Measurements from ENCODE around the gene HOXA10. TPM values are rescaled to one million over a fixed set of nuclear protein-coding genes. Genes with fewer than 3 reads are reported as not detected.

HOXA10 gene
- total RNA-seq, 4 donors from 2014 or later = 4.0 TPM; not detected in 3

- Histone ChIP-seq H3K36me3 (no peaks in the 10 kb centered on the region), H3K27ac (no peak overlapping the region), H3K9me3 (no peaks in the 10 kb centered on the region), H3K27me3 (peaks cover 71% of the 10 kb centered on the region), H3K4me1 (peaks cover 12 to 29% of the 10 kb centered on the region in 2 donors), H3K4me3 (replicated peaks in 1 of 3) (no peak overlapping the region)
- TF ChIP-seq CTCF (IDR thresholded peaks at IDR 0.05) (no peak), POLR2A (IDR thresholded peaks at IDR 0.05) (no peak)
- intact Hi-C loops (cut with DNase I) = loop anchor here (5.0 to 10.0 kb wide), 2 partner anchors 785 to 1308 kb away; no protein-coding TSS in a partner anchor
- no peak for DNase-seq
- 59 to 69% methylated on average over 7 of the region's 7 CpGs for WGBS, 2 donors
Observed at GRCh38 chr7:27162561-27163287, 11.4 kb downstream of the HOXA10 start.

- no peak for DNase-seq
- Histone ChIP-seq H3K36me3 (no peaks in the 10 kb centered on the region), H3K4me3 (replicated peaks in 1 of 3) (peak overlapping the region in 1 of 3 donors; percentile 42), H3K27ac (no peak overlapping the region), H3K27me3 (peaks cover 65% of the 10 kb centered on the region), H3K9me3 (no peaks in the 10 kb centered on the region), H3K4me1 (peaks cover 12 to 29% of the 10 kb centered on the region in 2 donors)
- intact Hi-C loops (cut with DNase I) = loop anchor here (2.0 to 10.0 kb wide), 3 partner anchors 479 to 1307 kb away; no protein-coding TSS in a partner anchor
- TF ChIP-seq CTCF (IDR thresholded peaks at IDR 0.05) (no peak), POLR2A (IDR thresholded peaks at IDR 0.05) (no peak)
- 37 to 41% methylated on average over 12 to 30 of the region's 30 CpGs for WGBS, 2 donors
Observed at GRCh38 chr7:27161721-27162560, 12.2 kb downstream of the HOXA10 start.

GRCh38 chr7:27161214-27161720 lies 12.9 kb downstream of the HOXA10 start:
- Histone ChIP-seq H3K4me1 (peaks cover 12 to 30% of the 10 kb centered on the region in 2 donors), H3K27ac (no peak overlapping the region), H3K4me3 (replicated peaks in 1 of 3) (peak overlapping the region in 2 of 3 donors; percentile 26 to 42), H3K27me3 (peaks cover 64% of the 10 kb centered on the region), H3K36me3 (no peaks in the 10 kb centered on the region), H3K9me3 (no peaks in the 10 kb centered on the region)
- TF ChIP-seq POLR2A (IDR thresholded peaks at IDR 0.05) (no peak), CTCF (IDR thresholded peaks at IDR 0.05) (peak in 1 of 6 experiments; percentile 5)
- 0 to 4% methylated on average over 18 to 19 of the region's 27 CpGs for WGBS, 2 donors
- no peak for DNase-seq
- intact Hi-C loops (cut with DNase I) = loop anchor here (2.0 to 10.0 kb wide), 3 partner anchors 478 to 1306 kb away; no protein-coding TSS in a partner anchor

GRCh38 chr7:27160546-27161213 lies 13.4 kb downstream of the HOXA10 start:
- peaks cover 12 to 32% of the 10 kb centered on the region in 2 donors for H3K4me1 ChIP-seq
- intact Hi-C loops (cut with DNase I) = loop anchor here (2.0 to 10.0 kb wide), 3 partner anchors 478 to 1306 kb away; no protein-coding TSS in a partner anchor

More at GRCh38 chr7:27160546-27161213, 13.4 kb downstream of the HOXA10 start:
- peak; percentile 82 to 86 for DNase-seq
- 2 to 13% methylated on average over 7 to 41 of the region's 54 CpGs for WGBS, 2 donors
- H3K36me3 ChIP-seq = no peaks in the 10 kb centered on the region
- H3K27ac ChIP-seq = no peak overlapping the region
- H3K4me3 ChIP-seq (replicated peaks in 1 of 3) = peak overlapping the region in 2 of 3 donors; percentile 26 to 42
- H3K9me3 ChIP-seq = no peaks in the 10 kb centered on the region
- peak; percentile 90 to 100 (median 98) for TF ChIP-seq CTCF (IDR thresholded peaks at IDR 0.05)
- TF ChIP-seq POLR2A (IDR thresholded peaks at IDR 0.05) = no peak
- peaks cover 64% of the 10 kb centered on the region for H3K27me3 ChIP-seq

All from thyroid gland (tissue), 4 donors.